Activated CD8-positive, alpha-beta memory T cell treated with anti-CD3 and anti-CD28 coated beads for 24 hours (primary cell): Measurements from ENCODE around the gene P2RY2.
A peak's percentile ranks its signal among the peaks of the same experiment; 100 is the strongest.

Experiments used
- DNase-seq: peaks from one replicate; pipeline ENCODE4 v3.0.0-alpha.2; 2020

The P2RY2 gene

GRCh38 chr11:73246303-73246702 lies 28.2 kb downstream of the P2RY2 start:
- DNase-seq, result no peak

DNA sequence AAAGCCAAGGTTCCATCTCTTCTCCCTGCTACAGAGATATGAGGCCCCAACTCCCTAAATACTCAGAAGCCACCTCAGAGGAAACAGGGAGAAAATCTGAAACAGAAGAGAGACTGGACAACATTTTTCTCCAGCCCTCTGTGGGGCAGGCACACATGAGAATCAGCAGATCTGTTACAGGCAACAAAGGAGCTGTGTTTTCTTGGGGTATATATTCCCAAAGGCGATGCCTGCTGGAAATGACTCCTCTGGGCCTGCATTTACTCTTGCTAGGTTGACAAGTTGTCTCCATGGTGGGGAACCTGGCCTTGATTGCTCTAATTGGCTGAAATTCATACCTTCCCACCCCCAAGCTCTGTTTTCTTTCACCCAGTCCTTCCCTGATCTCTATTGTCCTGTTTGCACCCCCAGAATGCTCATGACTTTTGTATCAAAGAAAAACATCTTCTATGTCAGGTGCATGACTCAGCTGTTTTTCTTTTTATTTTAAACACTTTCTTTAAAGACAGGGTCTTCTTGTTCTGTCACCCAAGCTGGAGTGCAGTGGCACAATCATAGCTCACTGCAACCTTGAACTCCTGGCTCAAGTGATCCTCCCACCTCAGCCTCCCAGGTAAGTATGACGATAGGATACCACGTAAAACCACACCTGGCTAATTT lies 30.6 kb downstream of the P2RY2 start:
- no peak for DNase-seq

- DNase-seq, result no peak
Observed at GRCh38 chr11:73249304-73249703, 31.2 kb downstream of the P2RY2 start.

DNA sequence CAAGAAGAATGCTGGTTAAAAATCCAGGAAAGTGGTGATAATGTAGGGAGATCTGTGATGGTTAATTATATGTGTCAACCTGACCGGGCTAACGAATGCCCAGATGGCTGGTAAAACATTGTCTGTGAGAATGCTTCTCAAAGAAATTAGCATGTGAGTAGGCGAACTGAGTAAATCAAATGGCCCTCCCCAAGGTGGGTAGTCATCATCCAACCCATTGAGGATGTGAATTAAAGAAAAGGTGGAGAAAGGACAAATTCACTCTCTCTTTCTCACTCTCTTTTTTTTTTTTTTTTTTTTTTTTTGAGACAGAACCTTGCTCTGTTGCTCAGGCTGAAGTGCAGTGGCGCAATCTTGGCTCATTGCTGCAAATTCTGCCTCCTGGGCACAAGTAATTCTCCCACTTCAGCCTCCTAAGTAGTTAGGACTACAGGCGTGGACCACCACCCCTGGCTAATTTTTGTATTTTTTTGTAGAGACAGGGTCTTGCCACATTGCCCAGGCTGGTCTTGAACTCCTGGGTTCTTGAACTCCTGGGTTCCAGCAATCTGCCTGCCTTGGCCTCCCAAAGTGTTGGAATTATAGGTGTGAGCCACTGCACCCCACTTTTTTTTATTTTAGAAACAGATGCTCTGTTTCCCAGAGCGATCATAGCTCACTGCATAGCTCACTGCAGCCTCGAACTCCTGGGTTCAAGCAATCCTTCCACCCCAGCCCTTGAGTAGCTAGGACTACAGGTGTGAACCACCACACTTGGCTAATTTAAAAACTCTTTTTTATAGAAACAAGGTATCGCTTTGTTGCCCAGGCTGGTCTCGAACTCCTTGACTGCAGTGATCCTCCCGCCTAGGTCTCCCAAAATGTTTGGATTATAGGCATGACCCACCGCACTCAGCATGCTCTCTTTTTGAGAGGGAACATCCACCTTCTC lies 32.0 kb downstream of the P2RY2 start:
- DNase-seq, result no peak

- no peak for DNase-seq
Observed at GRCh38 chr11:73252577-73253191, 34.6 kb downstream of the P2RY2 start.

GRCh38 chr11:73257342-73258103 lies 39.4 kb downstream of the P2RY2 start:
- DNase-seq, result peak; percentile 26

DNA sequence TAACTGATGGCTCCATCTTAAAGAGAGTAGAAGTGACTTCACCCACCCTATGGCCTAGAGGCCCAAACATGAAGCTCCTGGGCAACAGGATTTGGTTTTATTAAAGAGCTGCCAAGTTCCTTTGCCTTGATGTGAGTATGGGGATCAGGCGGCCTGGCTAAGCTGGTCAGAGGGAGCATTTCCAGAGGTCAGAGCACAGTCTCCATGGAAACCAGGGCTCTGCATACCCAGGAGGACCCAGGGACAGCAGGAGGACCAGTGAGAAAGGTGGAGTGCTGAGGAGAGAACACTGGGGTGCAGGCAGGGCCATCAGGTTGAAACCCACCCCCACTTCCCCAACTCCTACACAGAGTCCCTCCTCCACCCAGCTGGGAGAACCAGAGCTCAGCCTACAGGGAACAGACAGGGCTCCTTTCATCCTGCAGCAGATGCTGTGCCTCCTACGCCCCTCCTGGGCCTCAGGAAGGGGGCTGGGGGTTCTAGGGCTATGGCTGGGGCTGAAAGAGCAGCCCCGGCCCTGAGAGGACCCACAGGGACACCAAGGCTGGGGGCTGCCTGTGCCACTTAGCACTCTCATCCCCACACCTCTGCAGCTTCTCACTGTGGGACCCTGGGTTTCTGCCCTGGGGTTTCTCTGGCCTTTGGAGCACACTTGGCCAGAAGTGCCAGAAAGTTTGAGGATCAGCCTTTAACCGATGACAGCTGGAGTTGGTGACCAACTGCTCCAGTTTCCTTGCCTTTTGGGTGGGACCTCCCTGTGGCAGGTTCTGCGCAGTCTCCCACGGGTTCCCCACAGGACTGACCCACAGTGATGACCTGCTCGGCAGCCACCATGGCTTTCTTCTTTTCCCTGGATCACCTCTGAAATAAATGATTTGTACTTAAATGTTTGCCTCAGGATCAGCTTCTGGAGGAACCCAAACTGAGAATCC lies 40.3 kb downstream of the P2RY2 start:
- peak; percentile 28 for DNase-seq

DNA sequence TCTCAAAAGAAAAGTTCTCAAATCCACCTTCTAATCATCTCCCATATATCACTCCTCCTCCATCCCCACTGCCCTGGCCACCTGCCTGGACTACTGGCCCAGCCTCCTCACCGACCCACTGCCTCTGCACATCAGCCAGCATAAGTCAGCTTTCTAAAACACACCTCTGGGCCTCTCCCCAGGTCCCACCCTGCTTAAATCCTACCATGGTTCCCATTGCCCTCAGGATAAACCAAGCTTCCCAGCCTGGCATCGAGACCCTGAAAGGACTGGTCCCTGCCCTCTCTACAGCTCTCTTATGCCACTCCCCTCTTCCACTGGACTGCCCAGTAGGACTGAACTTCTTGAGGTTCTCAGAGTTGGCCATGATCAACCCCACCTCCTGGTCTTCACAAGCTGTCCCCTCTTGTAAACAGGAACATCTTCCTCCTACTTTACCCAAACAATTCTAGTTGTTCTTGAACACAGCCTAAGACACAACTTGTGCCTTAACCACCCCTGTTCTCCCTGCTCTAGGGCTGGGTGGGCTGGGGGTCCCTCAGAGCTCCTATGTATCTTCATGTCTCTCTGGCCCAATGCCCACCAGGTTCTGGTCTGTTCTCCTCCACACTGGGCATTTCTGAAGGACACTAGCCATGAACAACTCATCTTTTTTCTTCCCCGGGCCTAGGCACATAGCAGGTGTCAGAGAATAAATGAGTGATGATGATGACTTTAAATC lies 41.5 kb downstream of the P2RY2 start:
- peak; percentile 32 for DNase-seq

GRCh38 chr11:73260127-73260457 lies 42.0 kb downstream of the P2RY2 start:
- DNase-seq, result peak; percentile 33

GRCh38 chr11:73262851-73263495 lies 44.9 kb downstream of the P2RY2 start:
- peak; percentile 19 for DNase-seq

DNA sequence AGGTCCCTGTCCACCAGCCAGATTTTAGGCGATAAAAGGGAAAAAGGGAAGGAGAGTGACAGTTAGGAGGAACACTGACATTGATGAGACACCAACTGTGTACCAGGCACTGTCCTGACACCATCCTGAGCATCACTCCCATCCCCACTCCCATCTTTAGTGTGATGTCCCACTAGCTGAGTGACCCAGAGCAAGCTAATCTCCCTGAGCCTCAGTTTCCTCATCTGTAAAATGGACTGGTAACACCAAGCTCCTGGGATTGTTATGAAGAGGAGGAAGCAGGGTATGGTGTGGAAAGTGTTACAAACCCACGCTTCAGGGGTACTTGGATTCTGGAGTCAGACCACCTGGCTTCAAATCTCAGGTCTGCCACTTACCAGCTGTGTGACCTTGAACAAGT lies 45.6 kb downstream of the P2RY2 start:
- DNase-seq, result peak; percentile 26

DNA sequence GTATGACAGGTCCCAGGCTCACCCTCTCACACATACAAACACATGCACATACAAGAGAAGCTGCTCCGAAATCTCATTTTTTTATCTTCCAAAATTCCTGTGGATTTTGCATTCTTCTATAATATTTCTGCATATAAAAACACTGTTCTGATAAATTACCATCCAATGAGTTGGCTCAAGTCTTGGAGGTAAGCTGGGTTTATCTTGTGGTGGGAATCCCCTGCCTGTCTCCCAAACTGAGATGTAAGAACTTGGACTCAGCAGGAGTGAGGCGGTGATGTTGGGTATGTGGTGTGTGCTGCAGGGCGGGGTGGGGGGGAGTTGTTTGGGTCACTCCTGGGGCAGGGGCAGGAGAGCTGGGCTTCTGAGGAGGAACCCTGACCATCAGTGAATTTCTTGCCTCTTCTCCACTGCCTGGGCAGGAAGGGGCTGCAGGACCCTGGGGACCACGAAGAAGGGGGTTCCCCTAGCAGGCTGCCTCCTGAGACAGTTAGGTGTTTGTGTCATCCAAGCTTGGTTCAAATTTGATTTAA lies 47.3 kb downstream of the P2RY2 start:
- DNase-seq, result peak; percentile 9

DNA sequence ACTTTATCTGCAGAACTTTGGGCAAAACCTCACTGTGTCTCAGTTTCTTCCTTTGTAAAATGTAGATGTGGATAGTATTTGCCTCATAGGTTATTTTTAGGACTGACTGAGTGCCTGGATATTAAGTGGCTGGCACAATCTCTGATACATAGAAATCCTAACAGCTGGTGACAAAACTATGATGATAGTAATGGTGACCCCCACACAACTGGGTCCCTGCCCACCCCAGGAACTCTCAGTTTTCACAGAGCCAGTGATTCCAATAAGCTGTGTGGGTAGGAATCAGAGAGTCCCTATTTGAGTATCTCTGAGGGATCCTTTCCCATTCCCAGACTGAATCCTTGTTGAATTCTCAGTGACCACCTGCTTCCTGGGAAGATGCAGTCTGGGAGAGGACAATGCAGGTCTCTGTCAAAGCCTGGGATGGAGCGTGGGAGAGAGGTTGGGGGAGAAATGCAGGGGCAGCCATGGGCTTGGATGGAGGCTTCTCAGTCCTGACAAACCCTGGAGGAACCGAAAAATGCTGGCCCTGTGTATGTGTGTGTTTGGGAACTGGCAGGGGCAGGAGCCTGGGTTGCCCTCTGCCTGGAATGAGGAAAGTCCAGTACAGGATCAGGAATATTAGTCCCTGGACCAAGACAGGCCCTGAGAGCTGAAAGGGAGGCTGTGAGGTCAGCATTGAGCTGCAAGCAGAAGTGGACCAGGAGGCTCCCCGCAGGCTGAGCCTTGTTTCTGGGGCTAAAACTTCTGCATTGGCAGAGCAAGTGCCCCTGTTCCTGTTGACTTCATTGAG lies 48.0 kb downstream of the P2RY2 start:
- DNase-seq, result peak; percentile 40

DNA sequence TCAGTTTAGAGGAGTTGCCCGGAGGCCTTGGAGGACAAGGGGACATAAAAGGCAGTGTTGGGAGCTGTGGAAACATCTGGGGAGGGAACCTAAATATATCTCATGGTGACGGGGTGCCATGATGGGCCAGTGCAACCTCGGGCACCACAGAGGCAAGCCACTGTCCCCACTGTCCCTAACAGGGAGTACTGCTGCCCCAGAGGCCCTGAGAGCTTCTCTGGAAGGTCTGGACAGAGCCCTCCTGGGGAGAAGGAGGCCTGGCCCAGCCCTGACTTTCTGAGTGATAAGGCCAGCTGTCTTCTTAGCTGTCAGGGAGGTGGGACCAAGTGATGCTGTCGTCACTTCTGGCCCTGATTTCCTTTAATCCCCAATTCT lies 48.6 kb downstream of the P2RY2 start:
- peak; percentile 35 for DNase-seq

- DNase-seq, result peak; percentile 40
Observed at GRCh38 chr11:73267122-73267846, 49.2 kb downstream of the P2RY2 start.

DNA sequence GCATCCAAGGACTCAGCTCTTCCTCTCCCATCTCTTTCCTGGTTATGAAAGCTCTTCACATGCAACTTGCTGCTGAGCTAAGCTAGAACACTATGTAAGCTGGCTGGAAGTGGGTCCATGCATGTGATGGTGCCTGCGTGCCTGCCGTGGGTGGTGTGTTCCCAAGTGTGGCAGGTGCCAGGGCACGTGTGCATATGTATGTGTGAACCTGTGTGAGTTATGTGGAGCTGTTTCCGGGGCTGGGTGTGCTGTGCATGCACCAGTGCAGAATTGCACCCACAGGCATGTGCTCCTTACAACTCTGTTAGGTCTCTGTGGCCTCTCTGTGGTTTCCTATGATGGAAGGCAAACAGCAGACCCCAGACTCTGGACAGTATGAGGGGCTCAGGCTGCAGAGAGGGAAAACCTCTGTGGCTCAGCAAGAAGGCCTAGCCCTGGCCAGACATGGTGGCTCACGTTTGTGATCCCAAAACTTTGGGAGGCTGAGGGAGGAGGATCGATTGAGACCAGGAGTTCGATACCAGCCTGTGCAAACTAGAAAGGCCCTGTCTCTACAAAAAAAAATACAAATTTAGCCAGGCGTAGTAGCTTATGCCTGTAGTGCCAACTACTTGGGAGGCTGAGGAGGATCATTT lies 49.9 kb downstream of the P2RY2 start:
- DNase-seq, result peak; percentile 38

DNA sequence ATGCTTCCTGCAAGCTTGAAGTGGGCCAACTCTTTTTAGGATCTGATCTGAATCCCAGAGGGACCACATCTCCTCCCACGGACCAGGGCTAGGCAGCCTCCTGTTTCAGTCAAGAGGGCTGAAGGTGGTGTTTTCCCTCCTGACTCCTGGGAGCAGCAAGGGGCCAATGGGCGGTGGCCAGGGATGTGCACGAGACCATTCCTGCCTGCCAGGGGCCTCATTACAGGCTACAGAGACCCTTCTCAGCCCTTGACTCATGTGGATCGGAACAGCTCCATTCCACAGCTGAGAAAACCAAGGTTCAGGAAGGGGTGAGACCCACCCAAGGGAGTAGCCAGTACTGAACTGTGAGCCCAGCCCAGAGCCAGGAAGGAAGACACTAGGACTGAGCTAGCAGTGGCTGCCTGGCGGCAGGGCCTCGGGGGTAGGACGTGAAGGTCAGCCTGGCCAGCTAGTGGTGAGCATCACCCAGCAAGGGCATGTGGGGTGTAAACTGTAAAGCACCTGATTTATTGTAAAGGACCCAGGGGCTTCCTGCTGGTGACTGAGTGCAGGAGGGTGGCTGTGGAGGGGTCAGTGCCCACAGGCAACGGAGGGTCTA lies 50.7 kb downstream of the P2RY2 start:
- peak; percentile 33 for DNase-seq

GRCh38 chr11:73269459-73270015 lies 51.5 kb downstream of the P2RY2 start:
- peak; percentile 35 for DNase-seq
